ENCODE data around the gene CCDC43.

DNA sequence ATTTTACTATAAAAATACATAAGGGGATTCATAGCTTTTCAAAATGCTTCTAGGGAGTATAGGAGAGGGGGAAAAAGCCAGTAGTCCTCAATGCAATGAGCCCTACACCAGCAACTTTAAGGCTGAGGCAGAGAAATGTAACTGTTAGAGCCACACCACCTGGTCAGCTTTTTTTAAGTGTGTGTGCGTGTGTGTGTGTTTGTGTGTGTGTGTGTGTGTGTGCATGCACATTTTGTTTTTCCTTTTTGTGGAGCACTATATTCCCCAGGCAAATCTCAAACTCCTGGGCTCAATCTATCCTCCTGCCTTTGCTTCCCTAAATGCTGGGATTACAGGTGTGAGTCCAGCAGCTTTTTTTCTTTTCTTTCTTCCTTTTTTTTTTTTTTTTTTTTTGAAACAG is 35.6 kb downstream of the CCDC43 start:
- TF ChIP-seq, protein P1, sequence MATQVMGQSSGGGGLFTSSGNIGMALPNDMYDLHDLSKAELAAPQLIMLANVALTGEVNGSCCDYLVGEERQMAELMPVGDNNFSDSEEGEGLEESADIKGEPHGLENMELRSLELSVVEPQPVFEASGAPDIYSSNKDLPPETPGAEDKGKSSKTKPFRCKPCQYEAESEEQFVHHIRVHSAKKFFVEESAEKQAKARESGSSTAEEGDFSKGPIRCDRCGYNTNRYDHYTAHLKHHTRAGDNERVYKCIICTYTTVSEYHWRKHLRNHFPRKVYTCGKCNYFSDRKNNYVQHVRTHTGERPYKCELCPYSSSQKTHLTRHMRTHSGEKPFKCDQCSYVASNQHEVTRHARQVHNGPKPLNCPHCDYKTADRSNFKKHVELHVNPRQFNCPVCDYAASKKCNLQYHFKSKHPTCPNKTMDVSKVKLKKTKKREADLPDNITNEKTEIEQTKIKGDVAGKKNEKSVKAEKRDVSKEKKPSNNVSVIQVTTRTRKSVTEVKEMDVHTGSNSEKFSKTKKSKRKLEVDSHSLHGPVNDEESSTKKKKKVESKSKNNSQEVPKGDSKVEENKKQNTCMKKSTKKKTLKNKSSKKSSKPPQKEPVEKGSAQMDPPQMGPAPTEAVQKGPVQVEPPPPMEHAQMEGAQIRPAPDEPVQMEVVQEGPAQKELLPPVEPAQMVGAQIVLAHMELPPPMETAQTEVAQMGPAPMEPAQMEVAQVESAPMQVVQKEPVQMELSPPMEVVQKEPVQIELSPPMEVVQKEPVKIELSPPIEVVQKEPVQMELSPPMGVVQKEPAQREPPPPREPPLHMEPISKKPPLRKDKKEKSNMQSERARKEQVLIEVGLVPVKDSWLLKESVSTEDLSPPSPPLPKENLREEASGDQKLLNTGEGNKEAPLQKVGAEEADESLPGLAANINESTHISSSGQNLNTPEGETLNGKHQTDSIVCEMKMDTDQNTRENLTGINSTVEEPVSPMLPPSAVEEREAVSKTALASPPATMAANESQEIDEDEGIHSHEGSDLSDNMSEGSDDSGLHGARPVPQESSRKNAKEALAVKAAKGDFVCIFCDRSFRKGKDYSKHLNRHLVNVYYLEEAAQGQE (IDR thresholded peaks at IDR 0.05; ENCODE audit: borderline replicate concordance) = no peak
- TF ChIP-seq, protein P1 (CRISPR knock-in tag; IDR thresholded peaks at IDR 0.05; ENCODE audit: low read depth) = no peak
- TF ChIP-seq, protein P2, sequence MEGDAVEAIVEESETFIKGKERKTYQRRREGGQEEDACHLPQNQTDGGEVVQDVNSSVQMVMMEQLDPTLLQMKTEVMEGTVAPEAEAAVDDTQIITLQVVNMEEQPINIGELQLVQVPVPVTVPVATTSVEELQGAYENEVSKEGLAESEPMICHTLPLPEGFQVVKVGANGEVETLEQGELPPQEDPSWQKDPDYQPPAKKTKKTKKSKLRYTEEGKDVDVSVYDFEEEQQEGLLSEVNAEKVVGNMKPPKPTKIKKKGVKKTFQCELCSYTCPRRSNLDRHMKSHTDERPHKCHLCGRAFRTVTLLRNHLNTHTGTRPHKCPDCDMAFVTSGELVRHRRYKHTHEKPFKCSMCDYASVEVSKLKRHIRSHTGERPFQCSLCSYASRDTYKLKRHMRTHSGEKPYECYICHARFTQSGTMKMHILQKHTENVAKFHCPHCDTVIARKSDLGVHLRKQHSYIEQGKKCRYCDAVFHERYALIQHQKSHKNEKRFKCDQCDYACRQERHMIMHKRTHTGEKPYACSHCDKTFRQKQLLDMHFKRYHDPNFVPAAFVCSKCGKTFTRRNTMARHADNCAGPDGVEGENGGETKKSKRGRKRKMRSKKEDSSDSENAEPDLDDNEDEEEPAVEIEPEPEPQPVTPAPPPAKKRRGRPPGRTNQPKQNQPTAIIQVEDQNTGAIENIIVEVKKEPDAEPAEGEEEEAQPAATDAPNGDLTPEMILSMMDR (IDR thresholded peaks at IDR 0.05 in 2 of 3, conservative IDR thresholded peaks at IDR 0.05 in 1 of 3; ENCODE audit: insufficient read depth in 2 of 3, low read depth in 1 of 3, low read length in 3 of 3) = no peak
- TF ChIP-seq MTA1 (IDR thresholded peaks at IDR 0.05; ENCODE audit: borderline replicate concordance) (no peak), ETV6 (IDR thresholded peaks at IDR 0.05; ENCODE audit: borderline replicate concordance in 1 of 2, low read depth in 2 of 2, low read length in 1 of 2) (no peak), ETV6 (CRISPR knock-in tag; IDR thresholded peaks at IDR 0.05; ENCODE audit: borderline replicate concordance) (no peak), KDM4B (IDR thresholded peaks at IDR 0.05; ENCODE audit: borderline replicate concordance in 2 of 2, low read depth in 1 of 2) (no peak), EZH2 (IDR thresholded peaks at IDR 0.05; ENCODE audit: borderline replicate concordance, low read depth, low read length) (no peak)
